Stomach (tissue), 9 donors: ENCODE measurements around the gene HERPUD2. TPM values are rescaled to one million over a fixed set of nuclear protein-coding genes. Genes with fewer than 3 reads are reported as not detected.

Source experiments
- DNase-seq, 2 donors: peaks; one replicate each; pipeline versions ENCODE4 v3.0.0 to v3.0.0-alpha.2; 2013 to 2019
- H3K27ac ChIP-seq, 5 donors: fragments of 200-600 bp in 4 of 5; sonication (generic) in 4 of 5; one replicate each; pipeline ENCODE4 v1.5.1; 2013 to 2019; ENCODE audit warnings: mild to moderate bottlenecking in 1 of 5, moderate library complexity in 1 of 5
- H3K27me3 ChIP-seq, 3 donors: fragments of 200-600 bp; sonication (generic); one replicate each; pipeline ENCODE4 v1.5.1; 2017 to 2019; ENCODE audit warnings: mixed run types in 1 of 3
- H3K36me3 ChIP-seq, 4 donors: fragments of 200-600 bp; sonication (generic); 1 replicate in 3 of 4; 2 replicates in 1 of 4; pipeline ENCODE4 v1.5.1; 2016 to 2019
- H3K4me1 ChIP-seq, 4 donors: fragments of 200-600 bp; sonication (generic); one replicate each; pipeline ENCODE4 v1.5.1; 2016 to 2019
- H3K4me3 ChIP-seq, 4 donors: fragments of 200-600 bp; sonication (generic) in 3 of 4; one replicate each; pipeline ENCODE4 v1.5.1; 2016 to 2019; ENCODE audit warnings: mild to moderate bottlenecking in 1 of 4
- H3K9me3 ChIP-seq, 4 donors: fragments of 200-600 bp; sonication (generic); one replicate each; pipeline ENCODE4 v1.5.1; 2016 to 2019
- EP300 ChIP-seq: sonication (generic); formaldehyde crosslinking; IDR thresholded peaks from one replicate; pipeline ENCODE4 v1.6.1; 2017; ENCODE audit warnings: antibody characterized with exemption
- POLR2A ChIP-seq, 4 donors: fragments of 450-650 bp; IDR thresholded peaks; one replicate each; pipeline ENCODE4 v1.6.1; 2016; ENCODE audit warnings: antibody characterized with exemption in 4 of 4, control low read depth in 2 of 4, mild to moderate bottlenecking in 1 of 4, moderate library complexity in 1 of 4
- POLR2AphosphoS5 ChIP-seq, 3 donors: sonication (generic); formaldehyde crosslinking; IDR thresholded peaks; one replicate each; pipeline ENCODE4 v1.6.1; 2016; ENCODE audit warnings: antibody characterized with exemption in 3 of 3
- WGBS, 5 donors: extraction: QIAGEN DNeasy Blood & Tissue Kit in 3 of 5; methylation state at CpG; one replicate each; pipeline versions ENCODE4 v1.1.5 to v1.1.7; 2013 to 2018; 5-methylcytosine and 5-hydroxymethylcytosine counted together
- intact Hi-C: fragments of 100-400 bp; cut with DNase I; formaldehyde crosslinking; loops from one replicate; pipeline ENCODE4 v1.15.1; 2023; ENCODE audit warnings: low total_unique reads
- polyA plus RNA-seq, 3 donors: library from polyadenylated mRNA; stranded (reverse); fragments of 200-250 nt; gene quantifications; one replicate each; pipeline ENCODE4 v1.2.3, GENCODE V29; 2013
- total RNA-seq, 5 donors: library from RNA; depleted of rRNA; stranded (reverse); fragments of >200 nt; gene quantifications; one replicate each; pipeline versions ENCODE4 v1.1.0 to v1.2.3, GENCODE V29; 2014 to 2016
- TF ChIP-seq, protein P1 (sequence below), 7 experiments: fragments of 450-650 bp in 4 of 7; fragments of 200-600 bp in 3 of 7; sonication (generic) in 3 of 7; IDR thresholded peaks; one replicate each; pipeline ENCODE4 v1.5.1; 2016 to 2019; ENCODE audit warnings: antibody characterized with exemption in 7 of 7, control low read depth in 2 of 7, mild to moderate bottlenecking in 1 of 7
- donor health status: healthy with polysubstance abuse.
- donor health status: Bipolar disorder and iron deficiency.
- donor health status: healthy.

The HERPUD2 gene
- total and polyA plus RNA-seq, 8 donors, result 1.4 to 26.7 (median 9.0) TPM

DNA sequence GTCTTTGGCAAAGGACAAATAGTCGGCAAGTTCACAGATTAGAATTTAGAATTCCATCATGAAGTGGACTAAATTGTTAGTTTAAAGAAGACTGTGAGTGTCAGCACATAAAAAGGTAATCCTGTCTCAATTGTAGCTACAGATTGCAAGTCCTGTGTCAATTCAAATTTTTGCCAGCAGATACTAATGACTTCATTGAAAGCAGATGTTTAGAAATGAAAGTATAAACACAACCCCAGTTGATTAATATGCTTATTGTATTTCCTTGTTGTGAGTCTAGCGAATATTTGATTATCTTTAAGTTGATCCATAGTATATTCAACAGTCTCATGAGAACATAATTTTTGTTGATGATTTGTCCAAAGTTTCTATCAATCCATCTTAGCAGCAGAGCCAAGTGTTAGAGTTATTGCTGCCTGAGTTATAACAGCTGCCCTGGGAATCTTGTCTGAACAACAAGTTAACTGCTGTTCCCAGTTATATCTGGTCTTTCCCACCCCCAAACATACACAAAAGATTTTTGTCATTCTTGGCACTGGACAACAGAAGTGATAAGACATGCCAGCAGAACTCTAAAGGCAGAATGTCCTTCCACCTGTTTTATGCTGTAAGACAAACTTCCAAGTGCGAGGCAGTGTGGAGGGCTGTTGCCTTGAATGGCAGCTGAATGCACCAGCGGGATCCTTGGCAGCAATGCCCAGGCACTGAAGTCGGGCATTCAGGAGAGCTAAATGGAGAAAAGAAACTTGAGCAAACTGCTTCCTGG, 21.3 kb upstream of the HERPUD2 start:
- H3K36me3 ChIP-seq, result no peaks in the 10 kb centered on the region
- peak overlapping the region in 2 of 4 donors; percentile 14 to 17 for H3K4me3 ChIP-seq
- 25 to 36% (median 27%) methylated on average over 5 of the region's 5 CpGs for WGBS, 5 donors
- no peaks in the 10 kb centered on the region for H3K9me3 ChIP-seq
- H3K27me3 ChIP-seq, result no peaks in the 10 kb centered on the region
- H3K27ac ChIP-seq, result peak overlapping the region in 4 of 5 donors; percentile 13 to 63 (median 38)
- TF ChIP-seq EP300, result no peak
- TF ChIP-seq, protein P1, sequence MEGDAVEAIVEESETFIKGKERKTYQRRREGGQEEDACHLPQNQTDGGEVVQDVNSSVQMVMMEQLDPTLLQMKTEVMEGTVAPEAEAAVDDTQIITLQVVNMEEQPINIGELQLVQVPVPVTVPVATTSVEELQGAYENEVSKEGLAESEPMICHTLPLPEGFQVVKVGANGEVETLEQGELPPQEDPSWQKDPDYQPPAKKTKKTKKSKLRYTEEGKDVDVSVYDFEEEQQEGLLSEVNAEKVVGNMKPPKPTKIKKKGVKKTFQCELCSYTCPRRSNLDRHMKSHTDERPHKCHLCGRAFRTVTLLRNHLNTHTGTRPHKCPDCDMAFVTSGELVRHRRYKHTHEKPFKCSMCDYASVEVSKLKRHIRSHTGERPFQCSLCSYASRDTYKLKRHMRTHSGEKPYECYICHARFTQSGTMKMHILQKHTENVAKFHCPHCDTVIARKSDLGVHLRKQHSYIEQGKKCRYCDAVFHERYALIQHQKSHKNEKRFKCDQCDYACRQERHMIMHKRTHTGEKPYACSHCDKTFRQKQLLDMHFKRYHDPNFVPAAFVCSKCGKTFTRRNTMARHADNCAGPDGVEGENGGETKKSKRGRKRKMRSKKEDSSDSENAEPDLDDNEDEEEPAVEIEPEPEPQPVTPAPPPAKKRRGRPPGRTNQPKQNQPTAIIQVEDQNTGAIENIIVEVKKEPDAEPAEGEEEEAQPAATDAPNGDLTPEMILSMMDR (IDR thresholded peaks at IDR 0.05), result no peak
- no peak for TF ChIP-seq POLR2A (IDR thresholded peaks at IDR 0.05)
- no peak for TF ChIP-seq POLR2AphosphoS5 (IDR thresholded peaks at IDR 0.05)
- intact Hi-C loops, result no loop called here
- DNase-seq, result peak; percentile 57 to 59
- peaks cover 0 to 24% (median 12%) of the 10 kb centered on the region in 4 donors for H3K4me1 ChIP-seq

DNA sequence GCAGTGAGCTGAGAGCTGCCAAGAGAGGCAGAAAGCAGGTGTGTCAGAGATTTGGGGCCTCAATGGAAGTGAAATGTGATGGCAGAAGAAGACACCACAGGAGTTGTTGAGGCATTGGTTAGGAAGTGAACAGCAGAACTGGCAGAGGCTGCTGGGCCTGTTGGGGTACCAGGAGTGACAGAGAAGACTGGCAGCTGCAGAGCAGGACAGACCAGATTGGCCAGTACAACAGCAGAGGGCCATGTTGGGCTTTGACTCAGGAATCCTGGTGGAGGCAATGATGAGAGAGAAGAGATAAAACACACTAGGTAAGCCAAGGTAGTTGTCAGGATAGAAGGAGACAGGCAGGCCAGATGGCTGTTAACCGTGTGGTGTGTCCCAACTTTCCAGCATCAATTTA, 19.9 kb upstream of the HERPUD2 start:
- Histone ChIP-seq H3K36me3 (no peaks in the 10 kb centered on the region), H3K27ac (no peak overlapping the region), H3K27me3 (no peaks in the 10 kb centered on the region), H3K4me3 (no peak overlapping the region), H3K4me1 (peaks cover 0 to 28% (median 13%) of the 10 kb centered on the region in 4 donors), H3K9me3 (no peaks in the 10 kb centered on the region)
- TF ChIP-seq, protein P1 (IDR thresholded peaks at IDR 0.05), result no peak
- TF ChIP-seq POLR2AphosphoS5 (IDR thresholded peaks at IDR 0.05) (no peak), POLR2A (IDR thresholded peaks at IDR 0.05) (no peak), EP300 (no peak)
- intact Hi-C loops, result no loop called here
- no peak for DNase-seq
- WGBS, 5 donors, result 97 to 100% (median 100%) methylated on average over 1 of the region's 1 CpG

DNA sequence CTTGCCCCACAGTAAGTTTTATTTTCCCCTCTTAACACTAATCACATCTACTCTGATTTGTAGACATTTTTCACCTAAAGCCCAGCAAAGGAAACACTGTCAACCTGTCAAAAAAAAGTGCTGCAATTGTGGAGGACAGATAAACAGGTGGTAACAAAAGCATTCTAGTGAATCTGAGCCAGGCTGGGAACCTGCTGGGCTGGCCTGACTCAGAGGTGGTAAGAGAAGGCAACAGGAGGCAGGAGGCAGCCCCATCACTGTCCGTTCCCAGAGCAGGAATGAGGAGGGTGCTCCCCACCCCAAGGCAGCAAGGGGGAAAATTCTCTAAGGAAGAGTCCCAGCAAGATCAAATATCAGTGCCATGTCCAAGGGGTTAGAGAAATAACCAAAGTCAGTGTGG, 19.5 kb upstream of the HERPUD2 start:
- H3K27ac ChIP-seq, result no peak overlapping the region
- intact Hi-C loops, result no loop called here

DNA sequence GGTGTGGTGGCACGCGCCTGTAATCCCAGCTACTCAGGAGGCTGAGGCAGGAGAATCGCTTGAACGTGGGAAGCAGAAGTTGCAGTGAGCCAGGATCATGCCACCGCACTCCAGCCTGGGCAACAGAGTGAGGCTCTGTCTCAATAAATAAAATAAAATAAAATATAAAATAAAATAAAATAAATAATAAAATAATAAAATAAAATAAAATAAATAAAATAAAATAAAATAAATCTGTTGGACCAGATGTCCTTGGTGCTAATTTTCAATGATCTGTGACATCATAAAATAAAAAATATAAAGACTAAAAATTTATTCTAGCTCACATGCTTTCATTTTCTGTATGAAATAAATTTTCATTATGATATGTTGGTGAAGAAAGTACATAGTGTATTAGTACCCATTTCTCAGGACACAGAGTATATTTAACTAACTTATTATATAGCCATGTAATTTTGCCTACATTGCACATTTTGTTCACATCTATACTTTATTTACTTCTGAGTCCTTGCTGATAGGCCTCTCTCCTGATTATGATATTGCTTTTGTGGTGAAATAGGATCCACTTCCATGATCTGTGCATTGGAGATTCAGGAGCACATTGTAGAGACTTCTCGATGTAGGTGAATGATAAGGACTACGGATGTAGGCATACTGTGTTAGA, 17.8 kb upstream of the HERPUD2 start:
- H3K4me3 ChIP-seq, result no peak overlapping the region
- H3K36me3 ChIP-seq, result no peaks in the 10 kb centered on the region
- intact Hi-C loops, result no loop called here
- no peak overlapping the region for H3K27ac ChIP-seq
- TF ChIP-seq POLR2AphosphoS5 (IDR thresholded peaks at IDR 0.05), result no peak
- TF ChIP-seq EP300, result no peak
- no peak for TF ChIP-seq POLR2A (IDR thresholded peaks at IDR 0.05)
- TF ChIP-seq, protein P1 (IDR thresholded peaks at IDR 0.05), result no peak
- 93 to 96% (median 94%) methylated on average over 7 of the region's 7 CpGs for WGBS, 5 donors
- no peak for DNase-seq
- peaks cover 0 to 30% (median 18%) of the 10 kb centered on the region in 4 donors for H3K4me1 ChIP-seq
- no peaks in the 10 kb centered on the region for H3K9me3 ChIP-seq
- no peaks in the 10 kb centered on the region for H3K27me3 ChIP-seq

More for the DNA sequence above, 19.5 kb upstream of the HERPUD2 start:
- Histone ChIP-seq H3K4me1 (peaks cover 0 to 32% (median 16%) of the 10 kb centered on the region in 4 donors), H3K4me3 (no peak overlapping the region), H3K27me3 (no peaks in the 10 kb centered on the region), H3K9me3 (no peaks in the 10 kb centered on the region), H3K36me3 (no peaks in the 10 kb centered on the region)
- no peak for DNase-seq
- TF ChIP-seq POLR2A (IDR thresholded peaks at IDR 0.05) (no peak), POLR2AphosphoS5 (IDR thresholded peaks at IDR 0.05) (no peak), EP300 (no peak)
- TF ChIP-seq, protein P1 (IDR thresholded peaks at IDR 0.05), result no peak
- WGBS, 5 donors, result 87 to 100% (median 91%) methylated on average over 1 of the region's 1 CpG
